HG03175 (cell line): ENCODE measurements around the gene ACACB.

Experiments
- ATAC-seq: cut with Tn5 transposase; IDR thresholded peaks from one replicate; pipeline ENCODE4 v1.9.1; 2021; ENCODE audit warnings: mild to moderate bottlenecking, moderate library complexity; ENCODE audit not compliant: unreplicated experiment

Gene ACACB

GRCh38 chr12:109109746-109110350, 6.5 kb upstream of the ACACB start:
- ATAC-seq, result no peak

- ATAC-seq, result no peak
These were observed 5.3 kb upstream of the ACACB start for GRCh38 chr12:109110988-109111495.

- ATAC-seq, result no peak
These were observed 3.5 kb upstream of the ACACB start for GRCh38 chr12:109112720-109113465.

GRCh38 chr12:109113661-109114321, 2.6 kb upstream of the ACACB start:
- no peak for ATAC-seq

- no peak for ATAC-seq
These were observed 1.7 kb upstream of the ACACB start for GRCh38 chr12:109114644-109115043.

- ATAC-seq, result no peak
These were observed 1.0 kb upstream of the ACACB start for GRCh38 chr12:109115404-109115757.

GRCh38 chr12:109116611-109116949, 193 bp downstream of the ACACB start:
- ATAC-seq, result no peak

GRCh38 chr12:109120095-109120494, 3.7 kb downstream of the ACACB start:
- ATAC-seq, result no peak

GRCh38 chr12:109120557-109120956, 4.2 kb downstream of the ACACB start:
- no peak for ATAC-seq

GRCh38 chr12:109121346-109121880, 5.0 kb downstream of the ACACB start:
- no peak for ATAC-seq

GRCh38 chr12:109124878-109125648, 8.7 kb downstream of the ACACB start:
- no peak for ATAC-seq

- ATAC-seq, result no peak
These were observed 9.4 kb downstream of the ACACB start for GRCh38 chr12:109125791-109126190.

- no peak for ATAC-seq
These were observed 10.4 kb downstream of the ACACB start for GRCh38 chr12:109126784-109127183.

GRCh38 chr12:109127533-109128242, 11.3 kb downstream of the ACACB start:
- no peak for ATAC-seq

- ATAC-seq, result no peak
These were observed 14.1 kb downstream of the ACACB start for GRCh38 chr12:109130297-109131153.

GRCh38 chr12:109131154-109132050, 15.0 kb downstream of the ACACB start:
- no peak for ATAC-seq

- no peak for ATAC-seq
These were observed 18.0 kb downstream of the ACACB start for GRCh38 chr12:109134186-109134917.

- no peak for ATAC-seq
These were observed 20.7 kb downstream of the ACACB start for GRCh38 chr12:109137055-109137454.
